ENCODE measurements around the gene HPN. TPM values are rescaled to one million over a fixed set of nuclear protein-coding genes. Genes with fewer than 3 reads are reported as not detected.
"Not testable (repeated sequence)": the region's sequence is repeated elsewhere in the genome, so short reads cannot be mapped to it uniquely, and the experiment has no call there.

HPN gene
- total RNA-seq, 1 donor from 2014 or later: 1.1 TPM

DNA sequence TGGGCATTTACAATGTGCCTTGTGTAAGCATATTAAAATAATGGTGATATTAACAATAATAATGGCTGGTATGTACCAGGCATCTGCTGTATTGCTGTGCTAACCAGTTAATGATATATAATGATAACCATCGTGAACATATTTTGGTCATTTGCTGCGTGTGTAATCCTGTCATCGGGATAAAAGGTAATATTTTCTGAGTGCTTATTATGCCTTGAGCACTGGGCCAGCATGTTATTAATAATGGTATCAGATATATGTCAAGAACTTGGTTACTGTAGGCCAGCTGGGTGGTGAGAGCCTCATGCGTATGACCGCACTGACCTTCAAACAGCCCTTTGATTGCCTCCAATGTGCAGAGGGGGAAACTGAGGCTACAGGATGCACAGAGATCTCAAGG, 51.9 kb downstream of the HPN start:
- intact Hi-C loops (cut with DNase I): no loop called here
- ATAC-seq (no peak), DNase-seq (ENCODE audit: low spot score) (no peak)

DNA sequence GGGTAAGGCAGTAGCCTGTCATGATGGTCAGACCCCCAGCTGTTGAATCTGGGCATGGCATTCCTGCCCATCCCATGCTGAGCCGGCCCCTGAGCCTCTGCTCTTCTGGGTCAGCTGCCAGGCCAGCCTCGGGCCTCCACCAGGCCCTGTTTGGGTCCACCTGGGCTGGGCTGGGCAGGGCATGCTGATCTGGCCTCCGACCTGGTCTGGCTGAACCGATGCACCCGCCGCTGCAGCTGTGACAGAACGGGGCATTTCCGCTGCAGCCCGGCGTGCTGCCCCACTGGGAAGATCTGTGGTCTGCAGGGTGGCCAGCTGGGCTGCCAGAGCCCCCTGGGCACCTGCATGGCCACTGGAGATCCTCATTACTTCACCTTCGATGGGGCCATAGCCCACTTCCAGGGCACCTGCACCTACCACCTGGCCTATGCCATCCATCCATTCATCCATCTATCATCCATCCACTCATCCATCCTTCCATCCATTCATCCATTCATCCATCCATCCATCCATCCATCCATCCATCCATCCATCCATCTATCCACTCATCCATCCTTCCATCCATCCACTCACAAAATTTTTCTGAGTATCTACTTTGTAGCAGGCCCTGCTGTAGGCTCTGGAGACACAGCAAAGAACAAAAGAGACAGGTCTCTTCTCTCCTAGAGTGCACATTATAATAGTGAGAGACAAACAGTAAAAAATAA, 52.6 kb downstream of the HPN start:
- no peak for DNase-seq (ENCODE audit: low spot score)
- intact Hi-C loops (cut with DNase I): no loop called here
- ATAC-seq: no peak

GRCh38 chr19:35094656-35095055, 53.1 kb downstream of the HPN start:
- DNase-seq (ENCODE audit: low spot score): no peak
- intact Hi-C loops (cut with DNase I): no loop called here
- no peak for ATAC-seq

GRCh38 chr19:35095667-35096368, 54.3 kb downstream of the HPN start:
- intact Hi-C loops (cut with DNase I): no loop called here
- no peak for DNase-seq (ENCODE audit: low spot score)
- no peak for ATAC-seq

- intact Hi-C loops (cut with DNase I): no loop called here
- DNase-seq (ENCODE audit: low spot score) (no peak), ATAC-seq (peak; percentile 16)
Observed at GRCh38 chr19:35098413-35099049, 57.0 kb downstream of the HPN start.

DNA sequence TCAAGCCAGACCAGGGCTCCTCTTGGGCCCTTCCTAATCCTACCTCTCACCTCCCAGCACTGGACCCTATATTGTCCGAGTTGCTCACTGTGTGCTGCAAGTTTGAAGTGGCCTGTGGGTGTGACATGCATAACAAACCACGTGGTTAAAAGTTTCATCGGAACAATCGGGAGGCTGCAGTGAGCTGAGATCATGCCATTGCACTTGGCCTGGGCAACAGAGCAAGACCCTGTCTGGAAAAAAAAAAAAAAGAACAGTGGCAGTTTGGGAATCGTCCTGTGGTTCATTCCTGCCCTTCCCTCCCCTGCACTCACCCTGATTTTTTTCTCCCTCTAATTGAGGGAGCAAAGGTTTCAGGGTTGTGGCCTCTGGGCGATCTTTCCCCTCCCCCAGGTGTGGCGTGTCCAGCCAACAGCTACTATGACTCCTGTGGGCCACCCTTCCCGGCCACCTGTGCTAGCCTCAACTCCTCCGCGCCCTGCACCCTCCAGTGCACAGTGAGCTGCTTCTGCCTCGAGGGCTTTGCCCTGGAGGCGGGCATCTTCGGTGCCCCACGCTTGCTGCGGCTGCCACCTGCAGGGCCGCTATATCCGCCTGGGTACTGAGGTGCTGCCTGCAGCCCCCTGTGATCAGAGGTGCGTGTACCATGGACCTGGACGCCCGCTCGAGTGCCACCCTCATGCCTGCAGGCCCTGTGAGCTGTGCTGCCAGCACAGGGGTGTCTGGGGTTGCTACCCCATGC, 57.8 kb downstream of the HPN start:
- DNase-seq (ENCODE audit: low spot score) (no peak), ATAC-seq (peak; percentile 16)
- intact Hi-C loops (cut with DNase I): no loop called here

DNA sequence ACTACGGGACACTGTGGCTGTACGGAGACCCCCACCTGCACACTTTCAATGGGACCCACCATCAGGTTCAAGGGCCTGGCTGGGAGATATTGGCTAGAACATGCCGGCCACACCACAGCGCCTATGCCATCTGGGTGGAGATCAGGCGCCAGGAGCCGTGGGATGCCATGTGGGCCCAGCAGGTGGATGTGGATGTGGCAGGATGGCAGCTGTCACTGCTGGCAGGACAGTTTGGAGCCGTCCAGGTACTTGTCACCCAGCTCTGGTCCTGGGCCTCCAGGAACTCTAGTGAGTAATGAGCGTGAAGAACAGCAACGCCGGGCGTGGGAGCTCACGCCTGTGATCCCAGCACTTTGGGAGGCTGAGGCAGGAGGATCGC, 58.4 kb downstream of the HPN start:
- intact Hi-C loops (cut with DNase I): no loop called here
- no peak for ATAC-seq
- DNase-seq (ENCODE audit: low spot score): no peak

- ATAC-seq (no peak), DNase-seq (ENCODE audit: low spot score) (no peak)
- intact Hi-C loops (cut with DNase I): no loop called here
Observed at GRCh38 chr19:35100588-35101533, 59.3 kb downstream of the HPN start.

GRCh38 chr19:35101949-35102348, 60.4 kb downstream of the HPN start:
- intact Hi-C loops (cut with DNase I); ATAC-seq: not testable (repeated sequence)

DNA sequence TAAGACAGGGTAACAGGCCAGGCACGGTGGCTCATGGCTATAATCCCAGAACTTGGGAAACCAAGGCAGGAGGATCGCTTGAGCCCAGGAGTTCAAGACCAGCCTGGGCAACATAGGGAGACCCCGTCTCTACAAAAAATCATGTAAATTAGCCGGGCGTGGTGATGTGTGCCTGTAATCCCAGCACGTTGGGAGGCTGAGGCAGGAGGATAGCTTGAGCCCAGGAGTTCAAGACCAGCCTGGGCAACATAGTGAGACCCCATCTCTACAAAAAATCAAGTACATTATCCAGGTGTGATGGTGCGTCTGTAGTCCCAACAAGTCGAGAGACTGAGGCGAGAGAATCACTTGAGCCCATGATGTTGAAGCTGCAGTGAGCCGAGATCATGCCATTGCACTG, 62.1 kb downstream of the HPN start:
- DNase-seq (ENCODE audit: low spot score); intact Hi-C loops (cut with DNase I); ATAC-seq: not testable (repeated sequence)

More at GRCh38 chr19:35101949-35102348, 60.4 kb downstream of the HPN start:
- not testable (repeated sequence) for DNase-seq (ENCODE audit: low spot score)

- no peak for ATAC-seq
- no peak for DNase-seq (ENCODE audit: low spot score)
- intact Hi-C loops (cut with DNase I): no loop called here
Observed at GRCh38 chr19:35104361-35104760, 62.8 kb downstream of the HPN start.

DNA sequence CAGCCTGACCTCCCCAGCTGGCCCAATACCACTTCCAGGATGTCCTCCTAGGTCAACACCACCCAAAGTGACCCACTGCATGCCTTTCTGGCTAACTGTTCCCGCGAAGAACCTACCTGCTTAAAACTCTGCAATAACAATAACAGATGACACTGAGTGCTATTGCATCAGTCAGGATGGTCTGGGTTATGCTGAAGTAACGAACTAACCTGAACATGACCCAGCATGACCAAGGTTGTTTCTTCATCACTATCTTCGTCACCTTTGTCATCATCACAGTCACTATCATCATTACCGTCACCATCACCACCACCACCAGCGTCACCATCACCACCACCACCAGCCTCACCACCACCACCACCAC, 63.5 kb downstream of the HPN start:
- ATAC-seq (no peak), DNase-seq (ENCODE audit: low spot score) (no peak)
- intact Hi-C loops (cut with DNase I): no loop called here

- intact Hi-C loops (cut with DNase I): no loop called here
- DNase-seq (ENCODE audit: low spot score) (no peak), ATAC-seq (no peak)
Observed at GRCh38 chr19:35105411-35106290, 64.1 kb downstream of the HPN start.

- no peak for ATAC-seq
- intact Hi-C loops (cut with DNase I): no loop called here
- DNase-seq (ENCODE audit: low spot score): no peak
Observed at GRCh38 chr19:35106291-35106583, 64.7 kb downstream of the HPN start.

DNA sequence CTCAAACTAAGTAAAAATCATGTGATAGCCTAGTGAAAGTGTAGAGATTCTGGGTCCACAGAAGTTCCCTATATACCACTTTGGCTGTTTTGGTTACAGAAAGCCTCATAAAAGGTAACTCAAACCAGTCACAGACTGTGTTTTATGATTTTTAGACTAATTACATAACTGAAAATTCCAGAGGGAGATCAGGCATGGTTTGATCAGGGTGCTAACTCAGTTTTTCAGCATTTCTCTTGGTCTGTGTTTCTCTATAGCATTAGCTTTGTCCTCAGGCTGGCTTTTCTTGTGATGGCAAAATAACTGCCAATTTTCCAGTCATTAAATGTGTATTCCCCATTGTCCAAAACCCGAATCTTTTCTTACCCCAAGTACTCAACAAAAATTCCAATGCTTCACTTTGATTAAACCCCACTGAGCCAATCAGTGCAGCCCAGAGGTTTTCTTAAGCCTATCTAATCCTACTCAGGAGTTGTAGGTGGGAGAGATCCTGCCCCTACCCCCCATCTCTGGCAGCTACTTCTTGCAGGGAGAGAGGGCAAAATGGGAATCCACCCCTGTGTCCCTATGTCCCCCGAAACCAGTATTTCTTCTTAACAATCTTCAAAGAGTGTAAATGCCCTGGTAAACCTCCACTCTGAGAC, 65.5 kb downstream of the HPN start:
- DNase-seq (ENCODE audit: low spot score) (no peak), ATAC-seq (peak; percentile 4)
- intact Hi-C loops (cut with DNase I): no loop called here

- intact Hi-C loops (cut with DNase I): no loop called here
- ATAC-seq (peak; percentile 84), DNase-seq (ENCODE audit: low spot score) (no peak)
Observed at GRCh38 chr19:35107545-35107944, 66.0 kb downstream of the HPN start.

GRCh38 chr19:35108730-35109129, 67.2 kb downstream of the HPN start:
- ATAC-seq (no peak), DNase-seq (ENCODE audit: low spot score) (no peak)
- intact Hi-C loops (cut with DNase I): no loop called here

All from sciatic nerve (tissue), 2 donors.